ENCODE data around the gene GLS2. TPM values are rescaled to one million over a fixed set of nuclear protein-coding genes. Genes with fewer than 3 reads are reported as not detected.
"Not testable (repeated sequence)": the region's sequence is repeated elsewhere in the genome, so short reads cannot be mapped to it uniquely, and the experiment has no call there.

Gene GLS2
- total RNA-seq, 4 donors from 2014 or later = 0.53 to 1.9 TPM; not detected in 2

DNA sequence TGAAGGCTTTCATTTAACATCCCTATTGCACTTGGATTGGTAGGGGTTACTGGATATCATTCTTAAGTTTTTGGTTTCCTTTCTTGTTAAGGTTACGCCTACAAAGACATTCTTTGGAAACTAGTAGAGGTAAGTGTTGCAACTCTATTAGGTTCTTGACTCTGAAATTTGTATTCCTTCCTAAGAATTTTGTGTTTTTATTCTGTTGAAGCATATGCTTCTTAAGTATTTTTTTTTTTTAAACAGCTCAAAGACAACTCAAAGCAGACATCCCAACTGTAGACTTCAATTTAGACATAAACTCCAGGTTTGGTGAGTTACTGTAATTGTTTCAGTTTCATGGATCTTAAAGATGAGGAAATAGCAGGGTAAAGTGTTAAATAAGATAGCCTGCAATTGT lies 32.5 kb upstream of the GLS2 start:
- DNase-seq (no peak), ATAC-seq (no peak)
- in situ Hi-C loops (cut with MboI; ENCODE audit: low sequenced_read_pairs in 4 of 4) = loop anchor here in 2 of 4 donors (5.0 kb wide), 1 partner anchor 47 kb away; no protein-coding TSS in a partner anchor
- no peaks in the 10 kb centered on the region for H3K9me3 ChIP-seq
- H3K36me3 ChIP-seq = no peaks in the 10 kb centered on the region
- no peak for TF ChIP-seq POLR2A (IDR thresholded peaks at IDR 0.05)
- TF ChIP-seq, protein P1, sequence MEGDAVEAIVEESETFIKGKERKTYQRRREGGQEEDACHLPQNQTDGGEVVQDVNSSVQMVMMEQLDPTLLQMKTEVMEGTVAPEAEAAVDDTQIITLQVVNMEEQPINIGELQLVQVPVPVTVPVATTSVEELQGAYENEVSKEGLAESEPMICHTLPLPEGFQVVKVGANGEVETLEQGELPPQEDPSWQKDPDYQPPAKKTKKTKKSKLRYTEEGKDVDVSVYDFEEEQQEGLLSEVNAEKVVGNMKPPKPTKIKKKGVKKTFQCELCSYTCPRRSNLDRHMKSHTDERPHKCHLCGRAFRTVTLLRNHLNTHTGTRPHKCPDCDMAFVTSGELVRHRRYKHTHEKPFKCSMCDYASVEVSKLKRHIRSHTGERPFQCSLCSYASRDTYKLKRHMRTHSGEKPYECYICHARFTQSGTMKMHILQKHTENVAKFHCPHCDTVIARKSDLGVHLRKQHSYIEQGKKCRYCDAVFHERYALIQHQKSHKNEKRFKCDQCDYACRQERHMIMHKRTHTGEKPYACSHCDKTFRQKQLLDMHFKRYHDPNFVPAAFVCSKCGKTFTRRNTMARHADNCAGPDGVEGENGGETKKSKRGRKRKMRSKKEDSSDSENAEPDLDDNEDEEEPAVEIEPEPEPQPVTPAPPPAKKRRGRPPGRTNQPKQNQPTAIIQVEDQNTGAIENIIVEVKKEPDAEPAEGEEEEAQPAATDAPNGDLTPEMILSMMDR (IDR thresholded peaks at IDR 0.05 in 4 of 5, conservative IDR thresholded peaks at IDR 0.05 in 1 of 5) = no peak
- H3K4me1 ChIP-seq = peaks cover 0 to 14% of the 10 kb centered on the region in 2 donors
- intact Hi-C loops (cut with DNase I; ENCODE audit: low total_unique reads) = loop anchor here (2.0 kb wide), 1 partner anchor 110 kb away; the partner anchor contains the start of gene BAZ2A
- no peaks in the 10 kb centered on the region for H3K27me3 ChIP-seq
- H3K4me3 ChIP-seq = peak overlapping the region; percentile 51 to 65 (median 62)
- H3K27ac ChIP-seq = peak overlapping the region; percentile 78 to 86 (median 85)

DNA sequence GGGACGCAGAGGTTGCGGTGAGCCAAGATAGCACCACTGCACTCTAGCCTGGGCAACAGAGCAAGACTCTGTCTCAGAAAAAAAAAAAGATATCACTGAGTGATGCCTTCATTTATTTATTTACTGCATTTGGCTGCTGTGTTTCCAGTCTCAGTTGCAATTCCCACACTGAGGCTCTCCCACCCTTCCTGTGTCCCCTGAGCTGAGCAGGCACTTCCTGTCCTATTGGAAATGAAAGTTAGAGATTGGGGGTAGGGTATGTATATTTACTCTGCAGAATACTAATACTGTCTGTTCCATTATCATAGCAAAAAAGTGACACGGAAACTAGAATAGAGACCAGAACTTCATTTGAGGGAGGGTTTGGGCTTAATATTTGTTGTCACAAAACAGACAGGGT lies 32.1 kb upstream of the GLS2 start:
- Histone ChIP-seq H3K27ac (peak overlapping the region; percentile 78 to 86 (median 85)), H3K36me3 (no peaks in the 10 kb centered on the region), H3K9me3 (no peaks in the 10 kb centered on the region), H3K4me3 (peak overlapping the region; percentile 51 to 65 (median 62)), H3K27me3 (no peaks in the 10 kb centered on the region), H3K4me1 (peaks cover 0 to 14% of the 10 kb centered on the region in 2 donors)
- no peak for DNase-seq
- in situ Hi-C loops (cut with MboI; ENCODE audit: low sequenced_read_pairs in 4 of 4) = loop anchor here in 2 of 4 donors (5.0 kb wide), 1 partner anchor 47 kb away; no protein-coding TSS in a partner anchor
- peak; percentile 28 to 48 for ATAC-seq
- intact Hi-C loops (cut with DNase I; ENCODE audit: low total_unique reads) = loop anchor here (2.0 kb wide), 1 partner anchor 111 kb away; the partner anchor contains the start of gene BAZ2A
- TF ChIP-seq, protein P1 (IDR thresholded peaks at IDR 0.05 in 4 of 5, conservative IDR thresholded peaks at IDR 0.05 in 1 of 5) = no peak
- TF ChIP-seq POLR2A (IDR thresholded peaks at IDR 0.05) = peak in 1 of 2 donors; percentile 12

DNA sequence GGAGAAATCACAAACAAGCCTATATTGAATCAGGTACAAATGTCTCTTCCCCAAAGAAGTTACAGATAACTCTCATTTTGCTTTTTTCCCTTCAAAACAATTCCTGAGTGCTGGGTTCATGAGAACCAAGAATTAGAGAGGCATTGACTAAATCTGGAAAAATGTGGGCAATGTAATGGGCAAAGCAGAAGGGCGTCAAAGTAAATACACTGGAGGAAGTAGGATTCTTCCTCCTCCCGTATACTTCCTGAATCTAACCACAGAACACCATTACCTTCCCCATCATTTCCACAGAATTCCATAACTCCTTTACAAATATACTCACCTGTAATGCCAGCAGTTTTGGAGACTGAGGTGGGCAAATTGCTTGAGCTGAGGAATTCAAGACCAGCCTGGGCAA lies 30.6 kb upstream of the GLS2 start:
- intact Hi-C loops (cut with DNase I; ENCODE audit: low total_unique reads) = no loop called here
- H3K27ac ChIP-seq = peak overlapping the region in 3 of 4 donors; percentile 10 to 86 (median 78)
- H3K27me3 ChIP-seq = no peaks in the 10 kb centered on the region
- ATAC-seq (no peak), DNase-seq (no peak)
- no peak overlapping the region for H3K4me3 ChIP-seq
- H3K36me3 ChIP-seq = no peaks in the 10 kb centered on the region
- TF ChIP-seq POLR2A (IDR thresholded peaks at IDR 0.05) = no peak
- TF ChIP-seq, protein P1 (IDR thresholded peaks at IDR 0.05 in 4 of 5, conservative IDR thresholded peaks at IDR 0.05 in 1 of 5) = no peak
- in situ Hi-C loops (cut with MboI; ENCODE audit: low sequenced_read_pairs in 4 of 4) = loop anchor here in 2 of 4 donors (10.0 kb wide), 1 partner anchor 46 kb away; no protein-coding TSS in a partner anchor
- peaks cover 0 to 14% of the 10 kb centered on the region in 2 donors for H3K4me1 ChIP-seq
- no peaks in the 10 kb centered on the region for H3K9me3 ChIP-seq

DNA sequence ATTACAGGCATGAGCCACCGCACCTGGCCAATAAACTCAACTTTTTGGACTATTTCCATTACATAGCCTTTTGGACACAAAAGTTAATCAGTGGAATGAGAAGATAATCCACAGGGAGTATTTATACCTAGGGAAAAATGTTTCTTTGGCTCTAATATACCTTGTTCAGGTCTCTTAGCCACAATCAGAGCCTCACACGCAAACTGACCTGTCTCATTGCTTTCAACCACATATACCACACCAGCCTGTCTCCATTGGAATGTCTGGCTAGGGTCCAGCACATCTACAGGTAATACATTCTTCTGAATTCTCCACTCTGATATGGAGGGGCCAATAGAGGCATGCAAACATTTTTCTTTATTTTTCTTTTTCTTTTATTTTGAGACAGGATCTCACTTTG lies 29.9 kb upstream of the GLS2 start:
- no peaks in the 10 kb centered on the region for H3K9me3 ChIP-seq
- TF ChIP-seq POLR2A (IDR thresholded peaks at IDR 0.05) = no peak
- TF ChIP-seq, protein P1 (IDR thresholded peaks at IDR 0.05 in 4 of 5, conservative IDR thresholded peaks at IDR 0.05 in 1 of 5) = no peak
- H3K36me3 ChIP-seq = no peaks in the 10 kb centered on the region
- no peak overlapping the region for H3K27ac ChIP-seq
- DNase-seq (no peak), ATAC-seq (no peak)
- H3K4me1 ChIP-seq = peaks cover 0 to 14% of the 10 kb centered on the region in 2 donors
- in situ Hi-C loops (cut with MboI; ENCODE audit: low sequenced_read_pairs in 4 of 4) (loop anchor here in 2 of 4 donors (10.0 kb wide), 1 partner anchor 47 kb away; no protein-coding TSS in a partner anchor), intact Hi-C loops (cut with DNase I; ENCODE audit: low total_unique reads) (no loop called here)
- no peak overlapping the region for H3K4me3 ChIP-seq
- H3K27me3 ChIP-seq = no peaks in the 10 kb centered on the region

DNA sequence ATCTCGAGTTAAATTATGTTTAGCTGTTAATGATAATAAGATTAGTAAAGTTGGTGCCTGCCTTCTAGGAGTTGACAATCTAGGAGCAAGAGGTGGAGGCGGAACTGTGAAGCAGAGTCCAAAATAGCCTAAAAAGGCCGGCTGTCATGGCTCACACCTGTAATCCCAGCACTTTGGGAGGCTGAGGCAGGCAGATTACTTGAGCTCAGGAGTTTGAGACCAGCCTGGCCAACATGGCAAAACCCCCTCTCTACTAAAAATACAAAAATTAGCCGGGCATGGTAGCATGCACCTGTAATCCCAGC lies 26.0 kb upstream of the GLS2 start:
- intact Hi-C loops (cut with DNase I; ENCODE audit: low total_unique reads) (loop anchor here (5.0 kb wide), 2 partner anchors 78 to 123 kb away; no protein-coding TSS in a partner anchor), in situ Hi-C loops (cut with MboI; ENCODE audit: low sequenced_read_pairs in 4 of 4) (loop anchor here in 2 of 4 donors (10.0 kb wide), 1 partner anchor 51 kb away; no protein-coding TSS in a partner anchor)
- H3K27ac ChIP-seq = not testable (repeated sequence)

More for the DNA sequence above, 26.0 kb upstream of the GLS2 start:
- H3K27me3 ChIP-seq, H3K36me3 ChIP-seq, H3K9me3 ChIP-seq, H3K4me1 ChIP-seq, ATAC-seq, DNase-seq: not testable (repeated sequence)
- H3K4me3 ChIP-seq = peak overlapping the region in 1 of 4 donors; percentile 7

Data from gastrocnemius medialis (tissue), 4 donors.